LNCAP (cell line): ENCODE results near the gene GTF3C6.

Experiments
- CTCF ChIP-seq: fragments of 450-650 bp; IDR thresholded peaks from 2 replicates; pipeline ENCODE4 v1.5.1; 2017; ENCODE audit warnings: mild to moderate bottlenecking

Gene GTF3C6

GRCh38 chr6:110944681-110945151 lies 13.8 kb upstream of the GTF3C6 start:
- no peak for TF ChIP-seq CTCF

- no peak for TF ChIP-seq CTCF
Measured at GRCh38 chr6:110946498-110946897, 12.0 kb upstream of the GTF3C6 start.

GRCh38 chr6:110949679-110950285 lies 8.7 kb upstream of the GTF3C6 start:
- peak; percentile 62 for TF ChIP-seq CTCF

- TF ChIP-seq CTCF = no peak
Measured at GRCh38 chr6:110950440-110950839, 8.1 kb upstream of the GTF3C6 start.

GRCh38 chr6:110951008-110951407 lies 7.5 kb upstream of the GTF3C6 start:
- no peak for TF ChIP-seq CTCF

GRCh38 chr6:110951986-110952794 lies 6.3 kb upstream of the GTF3C6 start:
- no peak for TF ChIP-seq CTCF

GRCh38 chr6:110953633-110954303 lies 4.7 kb upstream of the GTF3C6 start:
- no peak for TF ChIP-seq CTCF
